GM12892 (cell line): ENCODE results near the gene CTNNA3.

ENCODE experiments used
- DNase-seq: peaks from one replicate; pipeline ENCODE4 v3.0.0; 2011; ENCODE audit not compliant: insufficient read length
- FAIRE-seq: peaks from 2 replicates; lab custom pipeline; 2011; peaks lifted over from hg19 to GRCh38; lab: Jason Lieb, UNC
- POLR2A ChIP-seq: IDR thresholded peaks from 2 replicates; pipeline ENCODE4 v1.6.1; 2011; ENCODE audit warnings: low read depth, low read length, control low read depth
- POLR2AphosphoS5 ChIP-seq: IDR thresholded peaks from 2 replicates; pipeline ENCODE4 v1.6.1; 2011; ENCODE audit warnings: low read depth, low read length, control low read depth
- TAF1 ChIP-seq: IDR thresholded peaks from 2 replicates; pipeline ENCODE4 v1.6.1; 2011; ENCODE audit warnings: low read depth, mild to moderate bottlenecking, control low read depth, low read length, borderline replicate concordance

CTNNA3 gene

GRCh38 chr10:66836771-66837170 is 859.2 kb downstream of the CTNNA3 start:
- no peak for TF ChIP-seq POLR2AphosphoS5
- TF ChIP-seq TAF1, result no peak
- no peak for TF ChIP-seq POLR2A
- FAIRE-seq (no peak), DNase-seq (no peak)

- no peak for FAIRE-seq
- TF ChIP-seq POLR2AphosphoS5 (no peak), TAF1 (no peak), POLR2A (no peak)
- no peak for DNase-seq
Measured at GRCh38 chr10:66836057-66836456, 859.9 kb downstream of the CTNNA3 start.

GRCh38 chr10:66835400-66835799 is 860.6 kb downstream of the CTNNA3 start:
- TF ChIP-seq TAF1, result no peak
- no peak for FAIRE-seq

GRCh38 chr10:66834802-66835201 is 861.2 kb downstream of the CTNNA3 start:
- no peak for TF ChIP-seq TAF1
- TF ChIP-seq POLR2A, result no peak
- TF ChIP-seq POLR2AphosphoS5, result no peak
- no peak for DNase-seq
- no peak for FAIRE-seq

More at GRCh38 chr10:66835400-66835799, 860.6 kb downstream of the CTNNA3 start:
- DNase-seq, result no peak

GRCh38 chr10:66833861-66834260 is 862.1 kb downstream of the CTNNA3 start:
- no peak for DNase-seq
- FAIRE-seq, result no peak
- TF ChIP-seq POLR2AphosphoS5 (no peak), POLR2A (no peak), TAF1 (no peak)

- no peak for FAIRE-seq
- DNase-seq, result no peak
- TF ChIP-seq POLR2A (no peak), POLR2AphosphoS5 (no peak), TAF1 (no peak)
Measured at GRCh38 chr10:66832781-66833422, 863.1 kb downstream of the CTNNA3 start.

GRCh38 chr10:66828957-66829356 is 867.0 kb downstream of the CTNNA3 start:
- FAIRE-seq, result no peak
- TF ChIP-seq POLR2A (no peak), TAF1 (no peak), POLR2AphosphoS5 (no peak)
- DNase-seq, result no peak

- DNase-seq, result no peak
- no peak for TF ChIP-seq TAF1
- no peak for TF ChIP-seq POLR2AphosphoS5
- no peak for TF ChIP-seq POLR2A
- FAIRE-seq, result no peak
Measured at GRCh38 chr10:66827353-66827752, 868.6 kb downstream of the CTNNA3 start.

- no peak for TF ChIP-seq POLR2A
- TF ChIP-seq POLR2AphosphoS5, result no peak
- TF ChIP-seq TAF1, result no peak
- DNase-seq (no peak), FAIRE-seq (no peak)
Measured at GRCh38 chr10:66823301-66823700, 872.7 kb downstream of the CTNNA3 start.

- no peak for TF ChIP-seq TAF1
- no peak for TF ChIP-seq POLR2A
- TF ChIP-seq POLR2AphosphoS5, result no peak
- FAIRE-seq (no peak), DNase-seq (no peak)
Measured at GRCh38 chr10:66822801-66823200, 873.2 kb downstream of the CTNNA3 start.

- TF ChIP-seq POLR2AphosphoS5 (no peak), POLR2A (no peak), TAF1 (no peak)
- no peak for FAIRE-seq
- no peak for DNase-seq
Measured at GRCh38 chr10:66819691-66820090, 876.3 kb downstream of the CTNNA3 start.

GRCh38 chr10:66813122-66813521 is 882.9 kb downstream of the CTNNA3 start:
- no peak for DNase-seq
- no peak for FAIRE-seq
- TF ChIP-seq POLR2AphosphoS5 (no peak), TAF1 (no peak), POLR2A (no peak)
